IPS-11a (cell line): ENCODE results near the gene SLC38A7.
"Not testable (repeated sequence)": the region's sequence is repeated elsewhere in the genome, so short reads cannot be mapped to it uniquely, and the experiment has no call there.

ENCODE experiments used
- H3K4me3 ChIP-seq: one replicate; pipeline ENCODE4 v1.5.1; 2013; ENCODE audit warnings: low read depth, low read length, control low read depth

SLC38A7 gene

DNA sequence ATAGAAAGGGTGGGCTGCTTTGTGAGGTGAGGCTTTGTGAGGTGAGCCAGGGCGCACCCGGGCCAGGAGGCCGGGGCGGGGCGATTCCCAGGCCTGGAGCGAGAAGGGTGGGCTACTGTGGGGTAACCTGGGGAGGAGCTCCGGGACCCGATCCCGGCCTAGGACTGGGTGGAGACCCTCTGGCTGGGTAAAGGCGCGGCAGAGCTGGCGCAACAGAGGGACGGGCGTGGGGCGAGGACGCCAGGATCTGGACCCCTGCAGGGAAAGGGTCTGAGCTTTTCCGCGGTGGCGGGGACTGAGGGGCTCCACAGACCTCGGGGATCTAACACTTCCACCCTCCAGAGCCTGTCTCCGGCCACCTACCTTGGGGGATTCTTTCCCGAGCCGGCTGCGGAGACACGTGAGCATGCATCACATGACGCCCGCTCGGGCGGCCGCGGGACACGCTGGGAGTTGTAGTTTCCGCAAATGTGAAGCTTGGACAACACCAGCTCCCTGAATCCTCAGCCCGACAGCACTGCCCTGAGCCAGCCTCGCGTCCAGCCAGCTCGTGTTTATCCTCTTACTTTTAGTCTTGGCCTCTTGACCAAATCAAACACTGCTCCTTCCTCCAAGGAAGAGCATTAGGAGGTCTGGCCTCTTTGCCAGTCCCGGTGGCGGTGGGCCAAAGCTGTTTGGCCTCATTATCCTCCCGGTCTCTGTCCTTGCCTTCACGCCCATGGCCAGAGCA, at the start of gene SLC38A7:
SLC38A7 (minus strand) TSS at position 417 of the 730 bp plus-strand sequence. CDS start 4,644 bp downstream, outside the sequence.
- peak within 1 kb of the TSS; percentile 94 for H3K4me3 ChIP-seq

- peak within 1 kb of the TSS; percentile 95 for H3K4me3 ChIP-seq
Measured at GRCh38 chr16:58733671-58734458, 49.3 kb upstream of the SLC38A7 start, which contains the start of gene GOT2. GOT2 (minus strand) TSS chr16:58734316; CDS start chr16:58734228, 88 bp downstream.

GRCh38 chr16:58733248-58733670, 48.7 kb upstream of the SLC38A7 start:
- H3K4me3 ChIP-seq = peak overlapping the region; percentile 95

DNA sequence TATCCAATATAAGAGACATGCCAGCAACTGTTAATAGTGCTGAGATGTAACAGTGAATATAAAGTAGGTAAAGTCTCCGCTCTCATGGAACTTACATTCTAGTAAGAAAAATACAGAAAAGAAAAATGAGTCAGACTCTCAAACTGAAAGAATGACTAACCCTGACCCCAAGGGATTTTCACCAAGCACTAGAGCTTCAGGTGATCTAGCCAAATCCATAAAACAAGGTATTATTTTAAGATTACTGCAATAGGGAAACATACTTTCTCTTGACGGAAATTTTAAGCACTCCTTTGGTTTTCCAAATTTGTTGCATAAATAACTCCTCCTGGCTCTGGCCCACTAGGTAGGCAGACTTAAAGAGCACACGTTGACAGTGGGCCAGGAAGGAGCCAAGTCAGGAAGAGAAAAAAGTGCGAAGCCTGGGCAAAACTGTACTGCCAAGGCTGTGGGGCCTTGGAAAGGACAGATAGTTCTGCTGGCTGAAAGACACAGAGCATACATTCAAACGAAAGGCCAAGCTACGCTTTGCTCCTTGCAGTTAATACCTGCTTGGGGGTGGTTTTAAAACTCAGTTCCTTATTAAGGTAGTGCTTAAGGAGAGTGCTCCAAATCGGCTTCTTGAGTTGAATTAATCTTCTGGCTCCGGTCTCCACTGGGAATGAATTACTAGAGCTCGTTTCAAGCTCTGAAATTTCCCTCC, 48.1 kb upstream of the SLC38A7 start:
- H3K4me3 ChIP-seq = peak overlapping the region; percentile 95

DNA sequence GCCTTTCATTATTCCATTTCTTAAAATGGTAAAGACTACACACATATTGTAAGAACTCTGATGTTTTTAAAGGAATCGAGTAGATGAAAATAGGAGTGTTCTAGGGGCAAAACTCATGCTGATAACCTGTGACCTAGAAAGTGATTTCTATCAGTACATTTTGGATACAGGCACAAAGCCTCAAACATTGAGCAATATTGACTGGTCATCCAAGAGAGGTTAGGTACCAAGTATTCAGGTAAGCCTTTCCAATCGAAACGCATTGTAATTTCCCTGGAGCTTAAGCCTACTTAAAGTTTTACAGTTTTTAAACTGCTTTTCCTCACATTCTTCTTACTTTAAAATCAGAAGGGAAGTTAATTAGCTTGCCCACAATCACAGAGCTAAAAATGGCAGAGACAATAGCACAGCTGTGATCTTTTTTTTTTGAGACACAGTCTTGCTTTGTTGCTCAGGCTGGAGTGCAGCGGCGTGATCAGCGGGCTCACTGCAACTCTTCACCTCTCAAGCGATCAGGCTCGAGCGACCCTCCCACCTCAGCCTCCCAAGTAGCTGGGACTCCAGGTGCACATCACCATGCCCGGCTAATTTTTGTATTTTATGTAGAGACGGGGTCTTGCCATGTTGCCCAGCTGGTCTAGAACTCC, 46.3 kb upstream of the SLC38A7 start:
- H3K4me3 ChIP-seq = no peak overlapping the region

GRCh38 chr16:58727796-58728568, 43.4 kb upstream of the SLC38A7 start:
- no peak overlapping the region for H3K4me3 ChIP-seq

DNA sequence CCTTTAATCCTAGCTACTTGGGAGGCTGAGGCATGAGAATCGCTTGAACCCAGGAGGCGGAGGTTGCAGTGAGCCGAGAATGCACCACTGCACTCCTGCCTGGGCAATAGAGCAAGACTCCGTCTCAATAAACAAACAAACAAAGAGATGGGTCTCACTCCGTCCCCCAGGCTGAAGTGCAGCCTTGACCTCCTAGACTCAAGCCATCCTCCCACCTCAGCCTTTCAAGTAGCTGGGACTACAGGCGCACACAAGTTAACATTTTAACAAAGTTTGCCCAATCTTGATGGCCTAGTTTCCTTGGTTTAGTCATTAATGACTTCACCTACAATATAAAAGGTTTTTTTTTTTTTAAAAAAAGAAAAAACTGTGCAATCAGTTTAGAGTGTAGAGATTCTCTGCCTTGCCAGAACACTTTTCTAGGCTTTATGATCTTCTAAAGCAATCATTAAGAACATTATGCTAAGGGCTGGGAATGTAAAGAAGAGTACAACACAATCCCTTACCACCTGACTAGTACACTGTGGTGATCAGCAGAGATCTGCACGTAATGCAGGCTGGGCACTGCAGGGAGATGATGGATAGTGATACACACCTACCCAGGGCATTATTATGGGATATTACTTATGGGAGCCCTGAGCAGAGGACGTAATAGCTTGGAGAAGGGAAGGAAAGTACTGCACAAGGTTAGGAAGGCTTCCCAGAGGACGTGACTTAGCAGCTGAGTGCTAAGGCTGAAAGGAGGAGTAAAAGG, 42.6 kb upstream of the SLC38A7 start:
- no peak overlapping the region for H3K4me3 ChIP-seq

DNA sequence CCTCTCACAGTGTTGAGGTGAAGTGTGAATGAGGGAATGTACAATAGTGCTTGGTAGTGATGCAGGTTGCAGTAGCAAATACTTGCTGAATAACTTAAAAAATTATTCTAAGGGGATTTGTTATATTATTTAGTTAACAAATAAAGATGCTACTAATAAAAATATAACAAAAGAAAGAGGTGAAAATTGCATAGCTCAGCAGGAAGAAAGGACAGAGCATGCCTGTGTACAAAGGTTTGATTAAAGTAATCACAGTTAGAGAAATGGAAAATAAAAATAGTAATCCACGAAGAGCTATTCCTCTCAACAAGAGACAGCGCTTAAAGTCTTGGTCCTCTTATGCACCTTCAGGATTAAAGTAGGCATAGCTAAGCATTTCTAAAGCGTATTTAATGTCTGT, 38.5 kb upstream of the SLC38A7 start:
- H3K4me3 ChIP-seq = no peak overlapping the region

- no peak overlapping the region for H3K4me3 ChIP-seq
Measured at GRCh38 chr16:58717994-58718393, 33.4 kb upstream of the SLC38A7 start.

GRCh38 chr16:58716468-58716867, 31.9 kb upstream of the SLC38A7 start:
- H3K4me3 ChIP-seq = no peak overlapping the region

DNA sequence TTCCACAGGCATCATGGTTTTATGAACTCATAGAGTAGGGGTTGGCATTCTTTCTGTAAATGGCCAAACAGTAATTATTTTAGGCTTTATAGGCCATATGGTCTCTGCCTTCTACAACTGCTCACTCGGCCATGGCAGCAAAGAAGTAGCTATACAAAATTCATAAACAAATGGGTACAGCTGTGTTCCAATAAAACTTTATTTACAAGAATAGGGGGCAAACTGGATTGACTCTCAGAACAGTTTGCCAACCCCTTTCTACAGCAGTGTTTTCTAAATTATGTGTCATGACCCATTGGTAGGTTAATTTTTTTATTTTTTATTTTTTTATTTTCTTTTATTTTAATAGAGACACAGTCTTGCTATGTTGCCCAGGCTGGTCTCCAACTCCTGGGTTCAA, 29.2 kb upstream of the SLC38A7 start:
- no peak overlapping the region for H3K4me3 ChIP-seq

- H3K4me3 ChIP-seq = no peak overlapping the region
Measured at GRCh38 chr16:58709333-58709732, 24.8 kb upstream of the SLC38A7 start.

DNA sequence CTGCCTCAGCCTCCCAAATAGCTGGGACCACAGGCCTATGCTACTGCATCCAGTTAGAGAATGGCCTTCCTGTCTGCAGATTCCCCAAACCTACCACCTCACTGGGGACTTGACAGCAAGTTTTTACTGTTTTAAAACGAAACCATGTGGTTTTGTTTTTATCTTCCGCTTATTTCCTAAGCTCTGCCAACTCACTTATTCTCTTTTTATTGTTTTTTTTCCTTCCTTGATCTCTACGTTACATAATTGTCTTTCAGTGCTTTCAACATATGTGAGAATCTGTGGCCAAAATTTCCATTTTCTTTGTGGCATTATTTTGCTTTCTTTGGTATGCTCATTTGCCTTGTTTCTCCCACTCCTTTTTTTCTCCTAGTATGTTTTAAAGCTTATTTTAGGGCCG, 14.6 kb upstream of the SLC38A7 start:
- no peak overlapping the region for H3K4me3 ChIP-seq

- no peak overlapping the region for H3K4me3 ChIP-seq
Measured at GRCh38 chr16:58695368-58695767, 10.8 kb upstream of the SLC38A7 start.

- no peak overlapping the region for H3K4me3 ChIP-seq
Measured at GRCh38 chr16:58692450-58692849, 7.9 kb upstream of the SLC38A7 start.

- H3K4me3 ChIP-seq = not testable (repeated sequence)
Measured at GRCh38 chr16:58686985-58687706, 2.6 kb upstream of the SLC38A7 start.

DNA sequence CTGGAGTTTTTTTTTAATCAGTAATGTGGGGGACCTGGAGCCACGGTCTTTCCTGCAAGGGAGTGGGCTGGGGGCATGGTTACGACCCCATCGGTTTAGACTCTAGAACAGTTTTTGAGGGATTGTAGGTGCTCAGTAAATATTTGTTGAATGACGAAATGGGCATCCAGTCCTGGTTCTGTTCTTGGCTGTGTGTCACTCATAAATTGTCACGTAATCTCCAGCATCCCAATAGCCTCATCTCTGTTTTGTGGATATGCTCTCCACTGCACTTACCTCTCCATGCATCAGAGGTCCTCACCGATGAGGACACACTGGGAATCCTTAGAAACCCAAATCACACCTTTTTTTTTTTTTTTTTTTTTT, 497 bp upstream of the SLC38A7 start:
- H3K4me3 ChIP-seq = no peak overlapping the region

DNA sequence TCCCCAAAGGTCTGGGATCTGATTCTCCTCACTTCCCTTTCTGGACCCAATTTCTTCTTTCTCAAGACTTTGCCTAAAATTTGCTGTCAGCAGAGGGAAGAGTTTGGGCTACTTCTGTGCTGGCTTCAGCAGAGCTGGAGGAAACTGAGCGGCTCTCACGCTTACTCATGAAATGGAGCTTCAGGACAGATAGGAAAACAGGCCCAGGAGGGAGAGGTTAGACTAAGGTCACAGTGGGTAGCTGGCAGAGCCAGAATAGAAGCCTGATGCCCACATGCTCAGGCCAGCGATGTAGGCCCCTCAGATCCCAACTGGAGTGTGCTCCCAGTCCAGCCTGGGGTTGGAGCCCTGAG, 593 bp downstream of the SLC38A7 start:
- peak overlapping the region; percentile 94 for H3K4me3 ChIP-seq

DNA sequence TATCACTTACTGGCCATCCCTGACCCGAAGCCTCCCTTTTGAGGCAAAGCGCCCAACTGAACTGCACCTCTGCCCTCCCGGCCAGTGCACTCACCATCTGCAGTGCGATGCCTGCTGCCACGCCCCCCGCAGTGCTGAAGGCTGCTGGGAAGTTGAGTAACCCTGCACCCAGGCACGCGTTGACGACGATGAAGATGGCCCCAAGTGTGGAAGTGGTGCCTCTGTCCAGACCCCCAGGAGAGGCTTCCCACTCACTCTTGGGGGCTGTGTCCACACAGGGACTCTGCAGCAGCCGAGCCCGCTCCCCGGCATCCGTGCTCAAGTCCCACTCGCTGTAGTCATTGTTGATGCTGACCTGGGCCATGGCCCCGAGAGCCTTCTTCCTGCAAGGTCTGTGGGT, 4.8 kb downstream of the SLC38A7 start:
- H3K4me3 ChIP-seq = no peak overlapping the region
